Neutrophil (primary cell): ENCODE measurements around the gene TERT.

Source experiments
- H3K27ac ChIP-seq: fragments of 200-600 bp; sonication (generic); 2 replicates; pipeline ENCODE4 v1.5.1; 2016; ENCODE audit warnings: mild to moderate bottlenecking, moderate library complexity
- H3K27me3 ChIP-seq: fragments of 200-600 bp; sonication (generic); 2 replicates; pipeline ENCODE4 v1.6.0; 2016; ENCODE audit warnings: mild to moderate bottlenecking
- H3K36me3 ChIP-seq: fragments of 200-600 bp; sonication (generic); 2 replicates; pipeline ENCODE4 v1.5.1; 2017
- H3K4me1 ChIP-seq, 2 experiments: fragments of 200-600 bp in 1 of 2; sonication (generic) in 1 of 2; 1 replicate in 1 of 2; 2 replicates in 1 of 2; pipeline versions ENCODE4 v1.5.1 to v1.6.1; 2013 to 2016; ENCODE audit warnings: low read depth in 1 of 2, low read length in 1 of 2, mild to moderate bottlenecking in 1 of 2, moderate library complexity in 1 of 2; ENCODE audit not compliant: control insufficient read depth in 1 of 2, insufficient read depth in 1 of 2
- H3K4me3 ChIP-seq, 2 experiments: fragments of 200-600 bp in 1 of 2; sonication (generic) in 1 of 2; 1 replicate in 1 of 2; 2 replicates in 1 of 2; pipeline ENCODE4 v1.5.1; 2013 to 2016; ENCODE audit warnings: low read depth in 1 of 2, low read length in 1 of 2, mild to moderate bottlenecking in 1 of 2, moderate library complexity in 1 of 2
- H3K9me3 ChIP-seq: fragments of 200-600 bp; sonication (generic); 2 replicates; pipeline ENCODE4 v1.5.1; 2016
- TF ChIP-seq, protein P1 (sequence below): fragments of 200-600 bp; sonication (generic); IDR thresholded peaks from 2 replicates; pipeline ENCODE4 v1.5.1; 2016; ENCODE audit warnings: antibody characterized with exemption

Gene TERT

DNA sequence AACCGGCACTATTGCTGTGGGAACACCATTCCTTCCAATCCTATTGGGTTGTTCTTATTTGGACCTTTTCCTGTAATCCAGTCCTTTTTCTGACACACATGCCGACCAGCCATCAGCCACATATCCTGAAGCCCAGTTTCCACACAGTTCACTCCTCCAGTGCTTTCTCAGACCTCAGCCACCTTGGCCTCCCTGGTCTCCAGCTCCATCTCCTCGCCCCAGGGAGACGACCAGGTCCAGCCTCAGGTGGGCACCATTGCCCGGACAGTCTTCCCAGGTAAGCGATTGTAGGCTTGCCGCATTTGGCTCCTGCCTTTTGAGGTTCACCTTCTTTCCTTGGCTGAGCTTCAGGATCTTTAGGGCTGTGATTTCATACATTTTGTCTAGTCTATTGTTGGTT, 15.2 kb upstream of the TERT start:
- H3K36me3 ChIP-seq: no peaks in the 10 kb centered on the region
- TF ChIP-seq, protein P1, sequence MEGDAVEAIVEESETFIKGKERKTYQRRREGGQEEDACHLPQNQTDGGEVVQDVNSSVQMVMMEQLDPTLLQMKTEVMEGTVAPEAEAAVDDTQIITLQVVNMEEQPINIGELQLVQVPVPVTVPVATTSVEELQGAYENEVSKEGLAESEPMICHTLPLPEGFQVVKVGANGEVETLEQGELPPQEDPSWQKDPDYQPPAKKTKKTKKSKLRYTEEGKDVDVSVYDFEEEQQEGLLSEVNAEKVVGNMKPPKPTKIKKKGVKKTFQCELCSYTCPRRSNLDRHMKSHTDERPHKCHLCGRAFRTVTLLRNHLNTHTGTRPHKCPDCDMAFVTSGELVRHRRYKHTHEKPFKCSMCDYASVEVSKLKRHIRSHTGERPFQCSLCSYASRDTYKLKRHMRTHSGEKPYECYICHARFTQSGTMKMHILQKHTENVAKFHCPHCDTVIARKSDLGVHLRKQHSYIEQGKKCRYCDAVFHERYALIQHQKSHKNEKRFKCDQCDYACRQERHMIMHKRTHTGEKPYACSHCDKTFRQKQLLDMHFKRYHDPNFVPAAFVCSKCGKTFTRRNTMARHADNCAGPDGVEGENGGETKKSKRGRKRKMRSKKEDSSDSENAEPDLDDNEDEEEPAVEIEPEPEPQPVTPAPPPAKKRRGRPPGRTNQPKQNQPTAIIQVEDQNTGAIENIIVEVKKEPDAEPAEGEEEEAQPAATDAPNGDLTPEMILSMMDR: no peak
- H3K4me1 ChIP-seq: peaks cover 0 to 5% of the 10 kb centered on the region in 2 experiments
- H3K4me3 ChIP-seq: no peak overlapping the region
- H3K27ac ChIP-seq: no peak overlapping the region
- peaks cover 51% of the 10 kb centered on the region for H3K27me3 ChIP-seq
- H3K9me3 ChIP-seq: no peaks in the 10 kb centered on the region

DNA sequence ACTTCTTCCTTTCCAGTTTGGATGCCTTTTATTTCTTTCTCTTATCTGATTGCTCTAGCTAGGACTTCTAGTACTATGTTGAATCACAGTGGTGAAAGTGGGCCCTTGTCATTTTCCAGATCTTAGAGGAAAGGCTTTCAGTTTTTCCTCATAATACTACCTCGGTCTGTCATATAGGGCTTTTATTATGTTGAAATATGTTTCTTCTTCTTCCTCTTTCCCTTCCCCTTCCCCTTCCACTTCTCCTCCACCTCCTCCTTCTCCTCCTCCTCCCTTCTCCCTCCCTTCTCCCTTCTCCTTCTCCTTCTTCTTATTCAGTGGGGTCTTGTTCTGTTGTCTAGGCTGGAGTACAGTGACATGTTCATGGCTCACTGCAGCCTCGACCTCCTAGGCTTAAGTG, 9.2 kb upstream of the TERT start:
- H3K4me1 ChIP-seq: no peaks in the 10 kb centered on the region
- TF ChIP-seq, protein P1: no peak
- H3K9me3 ChIP-seq: no peaks in the 10 kb centered on the region
- H3K27me3 ChIP-seq: no peaks in the 10 kb centered on the region
- H3K36me3 ChIP-seq: no peaks in the 10 kb centered on the region
- H3K27ac ChIP-seq: no peak overlapping the region
- H3K4me3 ChIP-seq: no peak overlapping the region

DNA sequence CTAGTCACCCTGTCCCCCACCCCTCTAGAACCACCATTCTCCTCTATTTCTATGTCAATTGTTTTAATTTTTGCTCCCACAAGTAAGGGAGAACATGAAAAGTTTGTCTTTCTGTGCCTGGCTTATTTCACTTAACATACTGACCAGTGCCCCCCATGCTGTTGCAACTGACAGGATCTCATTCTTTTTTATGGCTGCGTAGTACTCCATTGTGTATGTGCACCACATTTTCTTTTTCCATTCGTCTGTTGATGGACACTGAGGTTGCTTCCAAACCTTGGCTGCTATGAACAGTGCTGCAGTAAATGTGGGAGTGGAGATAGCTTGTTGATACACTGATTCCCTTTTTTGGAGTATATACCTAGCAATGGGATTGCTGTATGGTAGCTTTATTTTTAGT, 7.4 kb upstream of the TERT start:
- no peaks in the 10 kb centered on the region for H3K9me3 ChIP-seq
- H3K36me3 ChIP-seq: no peaks in the 10 kb centered on the region
- no peak overlapping the region for H3K4me3 ChIP-seq
- H3K4me1 ChIP-seq: no peaks in the 10 kb centered on the region
- TF ChIP-seq, protein P1: no peak
- no peak overlapping the region for H3K27ac ChIP-seq
- H3K27me3 ChIP-seq: peaks cover 8% of the 10 kb centered on the region

DNA sequence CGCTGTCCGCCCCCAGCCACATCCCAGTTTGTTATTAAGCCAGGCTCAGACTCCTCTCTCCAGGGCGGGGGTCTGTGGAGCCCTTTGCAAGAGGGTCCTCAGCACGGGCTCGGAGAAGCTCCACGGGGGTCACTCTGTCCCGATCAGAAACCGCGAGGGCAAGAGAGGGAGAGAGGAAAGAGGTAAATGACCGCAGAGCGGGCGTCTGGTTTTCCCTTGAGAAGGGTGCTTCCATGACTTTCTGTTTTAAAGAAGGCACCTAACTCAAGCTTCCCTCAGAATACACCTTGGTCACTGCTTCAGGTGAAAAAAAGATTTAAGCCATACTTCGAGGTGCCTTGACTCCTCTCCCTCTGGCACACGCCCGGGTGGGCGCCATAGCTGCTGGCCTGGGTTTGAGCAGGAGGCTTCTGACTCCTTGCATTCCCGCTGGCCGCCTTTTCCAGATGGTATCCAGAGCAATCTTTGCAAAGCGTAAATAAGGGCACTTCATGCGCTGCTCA, 5.8 kb upstream of the TERT start:
- Histone ChIP-seq H3K27me3 (peaks cover 25% of the 10 kb centered on the region), H3K4me3 (no peak overlapping the region), H3K9me3 (no peaks in the 10 kb centered on the region), H3K27ac (no peak overlapping the region), H3K4me1 (no peaks in the 10 kb centered on the region), H3K36me3 (no peaks in the 10 kb centered on the region)
- TF ChIP-seq, protein P1: no peak

DNA sequence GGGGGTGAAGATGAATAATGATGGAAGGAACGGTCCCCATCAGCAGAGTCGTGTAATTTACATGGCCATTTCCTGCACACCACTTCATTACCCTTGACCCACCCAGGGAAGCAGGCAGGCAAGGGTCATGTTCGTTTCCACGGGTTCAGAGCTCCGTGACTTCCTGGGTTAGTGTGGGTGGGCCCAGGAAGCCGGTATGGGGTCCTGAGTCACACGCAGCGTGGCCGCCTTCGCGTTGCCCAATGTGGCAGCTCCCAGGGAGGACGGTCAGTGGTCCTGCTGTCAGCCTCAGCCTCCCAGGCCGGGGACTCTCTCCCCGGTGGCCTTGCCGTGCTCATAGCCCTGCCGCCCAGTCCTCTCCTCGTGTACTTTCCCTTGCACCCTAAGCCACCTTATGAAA, 5.1 kb upstream of the TERT start:
- H3K4me3 ChIP-seq: no peak overlapping the region
- H3K9me3 ChIP-seq: no peaks in the 10 kb centered on the region
- peaks cover 31% of the 10 kb centered on the region for H3K27me3 ChIP-seq
- H3K36me3 ChIP-seq: no peaks in the 10 kb centered on the region
- TF ChIP-seq, protein P1: no peak
- no peaks in the 10 kb centered on the region for H3K4me1 ChIP-seq
- no peak overlapping the region for H3K27ac ChIP-seq

DNA sequence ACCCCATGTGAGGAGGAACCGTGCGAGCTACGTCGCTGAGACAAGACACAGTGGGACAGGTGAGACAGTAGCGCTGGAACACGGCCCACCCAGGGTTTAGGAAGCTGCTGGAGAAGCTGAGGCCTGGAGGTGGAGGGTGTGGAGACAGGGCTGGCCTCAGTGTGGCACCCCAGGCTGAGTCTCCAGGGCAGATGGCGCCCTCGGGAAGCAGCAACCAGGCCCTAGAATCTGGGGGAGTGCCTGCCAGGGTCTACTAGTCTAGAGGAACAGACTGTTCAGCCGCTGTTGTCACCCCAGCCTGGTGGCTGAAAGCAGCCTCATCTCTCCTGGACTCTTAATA, 4.6 kb upstream of the TERT start:
- Histone ChIP-seq H3K9me3 (no peaks in the 10 kb centered on the region), H3K4me1 (no peaks in the 10 kb centered on the region), H3K4me3 (no peak overlapping the region), H3K27ac (no peak overlapping the region), H3K27me3 (peaks cover 36% of the 10 kb centered on the region), H3K36me3 (no peaks in the 10 kb centered on the region)
- TF ChIP-seq, protein P1: no peak
